SK-N-SH treated with all-trans-retinoic acid at 6 μM for 48 hours (cell line): Measurements from ENCODE around the gene MKX.

ENCODE experiments used
- BACH2 ChIP-seq: fragments of 250-450 bp; sonication (Bioruptor Pico); IDR thresholded peaks from 2 replicates; pipeline ENCODE4 v1.9.0; 2021; ENCODE audit warnings: mild to moderate bottlenecking, borderline replicate concordance
- ESRRG ChIP-seq: fragments of 250-450 bp; sonication (Bioruptor Pico); IDR thresholded peaks from 2 replicates; pipeline ENCODE4 v1.6.1; 2021; ENCODE audit warnings: mild to moderate bottlenecking
- ISL1 ChIP-seq: fragments of 250-450 bp; sonication (Bioruptor Pico); IDR thresholded peaks from 2 replicates; pipeline ENCODE4 v2.1.2; 2022; ENCODE audit warnings: mild to moderate bottlenecking, moderate library complexity
- OSR1 ChIP-seq: fragments of 250-450 bp; sonication (Bioruptor Pico); IDR thresholded peaks from 2 replicates; pipeline ENCODE4 v1.8.0; 2022; ENCODE audit warnings: moderate library complexity, mild to moderate bottlenecking, inconsistent platforms
- PATZ1 ChIP-seq: fragments of 250-450 bp; sonication (Bioruptor Pico); IDR thresholded peaks from 2 replicates; pipeline ENCODE4 v1.8.0; 2020; ENCODE audit warnings: mild to moderate bottlenecking, moderate library complexity, borderline replicate concordance
- RARB ChIP-seq: fragments of 250-450 bp; sonication (Bioruptor Pico); IDR thresholded peaks from 2 replicates; pipeline ENCODE4 v1.8.0; 2021; ENCODE audit warnings: mild to moderate bottlenecking, moderate library complexity
- SNAI2 ChIP-seq: fragments of 250-450 bp; sonication (Bioruptor Pico); IDR thresholded peaks from 2 replicates; pipeline ENCODE4 v1.5.0; 2020; ENCODE audit warnings: mild to moderate bottlenecking, moderate library complexity
- ZC3H10 ChIP-seq: fragments of 250-450 bp; sonication (Bioruptor Pico); IDR thresholded peaks from 2 replicates; pipeline ENCODE4 v1.5.1; 2021; ENCODE audit warnings: mild to moderate bottlenecking, moderate library complexity
- ZFP3 ChIP-seq: fragments of 250-450 bp; sonication (Bioruptor Pico); IDR thresholded peaks from 2 replicates; pipeline ENCODE4 v1.5.0; 2020; ENCODE audit warnings: mild to moderate bottlenecking, moderate library complexity
- ZFP30 ChIP-seq: fragments of 450-650 bp; formaldehyde crosslinking; IDR thresholded peaks from 2 replicates; pipeline ENCODE4 v1.5.0; 2022; ENCODE audit warnings: mild to moderate bottlenecking, moderate library complexity
- TF ChIP-seq, protein P1 (sequence below): fragments of 250-450 bp; sonication (Bioruptor Pico); IDR thresholded peaks from 2 replicates; pipeline ENCODE4 v1.5.1; 2020; ENCODE audit warnings: low read depth, mild to moderate bottlenecking, moderate library complexity
- TF ChIP-seq, protein P2 (sequence below): fragments of 250-450 bp; sonication (Bioruptor Pico); IDR thresholded peaks from 2 replicates; pipeline ENCODE4 v1.8.0; 2021; ENCODE audit warnings: low read depth, mild to moderate bottlenecking, moderate library complexity, borderline replicate concordance

GRCh38 chr10:27624941-27625340 lies 120.7 kb downstream of the MKX start:
- TF ChIP-seq BACH2 (CRISPR knock-in tag): no peak
- TF ChIP-seq ZFP3 (CRISPR knock-in tag): no peak
- TF ChIP-seq SNAI2: no peak
- TF ChIP-seq, protein P1, sequence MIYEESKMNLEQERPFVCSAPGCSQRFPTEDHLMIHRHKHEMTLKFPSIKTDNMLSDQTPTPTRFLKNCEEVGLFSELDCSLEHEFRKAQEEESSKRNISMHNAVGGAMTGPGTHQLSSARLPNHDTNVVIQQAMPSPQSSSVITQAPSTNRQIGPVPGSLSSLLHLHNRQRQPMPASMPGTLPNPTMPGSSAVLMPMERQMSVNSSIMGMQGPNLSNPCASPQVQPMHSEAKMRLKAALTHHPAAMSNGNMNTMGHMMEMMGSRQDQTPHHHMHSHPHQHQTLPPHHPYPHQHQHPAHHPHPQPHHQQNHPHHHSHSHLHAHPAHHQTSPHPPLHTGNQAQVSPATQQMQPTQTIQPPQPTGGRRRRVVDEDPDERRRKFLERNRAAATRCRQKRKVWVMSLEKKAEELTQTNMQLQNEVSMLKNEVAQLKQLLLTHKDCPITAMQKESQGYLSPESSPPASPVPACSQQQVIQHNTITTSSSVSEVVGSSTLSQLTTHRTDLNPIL (CRISPR knock-in tag): no peak
- no peak for TF ChIP-seq ZFP30 (CRISPR knock-in tag)
- TF ChIP-seq RARB (CRISPR knock-in tag): no peak
- TF ChIP-seq, protein P2, sequence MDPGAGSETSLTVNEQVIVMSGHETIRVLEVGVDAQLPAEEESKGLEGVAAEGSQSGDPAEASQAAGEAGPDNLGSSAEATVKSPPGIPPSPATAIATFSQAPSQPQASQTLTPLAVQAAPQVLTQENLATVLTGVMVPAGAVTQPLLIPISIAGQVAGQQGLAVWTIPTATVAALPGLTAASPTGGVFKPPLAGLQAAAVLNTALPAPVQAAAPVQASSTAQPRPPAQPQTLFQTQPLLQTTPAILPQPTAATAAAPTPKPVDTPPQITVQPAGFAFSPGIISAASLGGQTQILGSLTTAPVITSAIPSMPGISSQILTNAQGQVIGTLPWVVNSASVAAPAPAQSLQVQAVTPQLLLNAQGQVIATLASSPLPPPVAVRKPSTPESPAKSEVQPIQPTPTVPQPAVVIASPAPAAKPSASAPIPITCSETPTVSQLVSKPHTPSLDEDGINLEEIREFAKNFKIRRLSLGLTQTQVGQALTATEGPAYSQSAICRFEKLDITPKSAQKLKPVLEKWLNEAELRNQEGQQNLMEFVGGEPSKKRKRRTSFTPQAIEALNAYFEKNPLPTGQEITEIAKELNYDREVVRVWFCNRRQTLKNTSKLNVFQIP (CRISPR knock-in tag): no peak
- TF ChIP-seq PATZ1 (CRISPR knock-in tag): no peak
- no peak for TF ChIP-seq ZC3H10 (CRISPR knock-in tag)
- no peak for TF ChIP-seq ESRRG (CRISPR knock-in tag)
- TF ChIP-seq ISL1 (CRISPR knock-in tag): no peak
- TF ChIP-seq OSR1 (CRISPR knock-in tag): no peak
